ENCODE results near the gene SLC9A9.

Gene SLC9A9

DNA sequence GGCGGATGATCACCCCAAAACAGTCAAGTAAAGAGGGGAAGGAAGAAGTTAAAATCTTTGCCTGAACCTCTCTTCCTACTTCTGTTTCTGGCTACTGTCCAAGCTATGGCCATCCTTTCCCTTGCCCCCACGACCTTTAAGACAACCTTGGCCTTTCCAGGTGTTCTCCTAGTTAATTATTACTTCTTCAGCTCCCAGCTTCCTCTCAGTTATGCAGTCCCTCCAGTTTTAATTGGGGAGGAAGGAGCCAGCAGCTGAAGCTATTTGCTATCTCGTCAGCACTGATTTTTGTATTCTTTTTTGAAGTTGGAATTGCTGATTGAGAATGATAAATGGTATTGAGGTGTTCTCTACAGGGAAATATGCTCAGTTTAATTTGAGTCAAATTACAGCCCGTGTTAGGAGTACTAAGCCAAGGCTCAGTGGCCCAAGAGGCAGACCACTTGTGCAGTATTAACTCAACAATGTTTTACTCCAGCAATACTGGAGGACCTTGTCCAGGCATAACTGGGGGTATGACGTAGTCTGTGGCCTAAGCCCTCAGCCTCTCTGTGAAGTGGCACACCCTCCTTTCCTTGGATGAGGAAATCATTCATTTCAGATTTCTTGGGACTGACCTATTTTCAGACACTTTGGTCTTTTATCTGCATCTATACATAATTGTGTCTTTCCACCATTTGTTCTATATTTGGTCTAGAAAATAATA, 336.9 kb downstream of the SLC9A9 start:
- TF ChIP-seq RARB (CRISPR knock-in tag; IDR thresholded peaks at IDR 0.05), result no peak
- TF ChIP-seq, protein P1, sequence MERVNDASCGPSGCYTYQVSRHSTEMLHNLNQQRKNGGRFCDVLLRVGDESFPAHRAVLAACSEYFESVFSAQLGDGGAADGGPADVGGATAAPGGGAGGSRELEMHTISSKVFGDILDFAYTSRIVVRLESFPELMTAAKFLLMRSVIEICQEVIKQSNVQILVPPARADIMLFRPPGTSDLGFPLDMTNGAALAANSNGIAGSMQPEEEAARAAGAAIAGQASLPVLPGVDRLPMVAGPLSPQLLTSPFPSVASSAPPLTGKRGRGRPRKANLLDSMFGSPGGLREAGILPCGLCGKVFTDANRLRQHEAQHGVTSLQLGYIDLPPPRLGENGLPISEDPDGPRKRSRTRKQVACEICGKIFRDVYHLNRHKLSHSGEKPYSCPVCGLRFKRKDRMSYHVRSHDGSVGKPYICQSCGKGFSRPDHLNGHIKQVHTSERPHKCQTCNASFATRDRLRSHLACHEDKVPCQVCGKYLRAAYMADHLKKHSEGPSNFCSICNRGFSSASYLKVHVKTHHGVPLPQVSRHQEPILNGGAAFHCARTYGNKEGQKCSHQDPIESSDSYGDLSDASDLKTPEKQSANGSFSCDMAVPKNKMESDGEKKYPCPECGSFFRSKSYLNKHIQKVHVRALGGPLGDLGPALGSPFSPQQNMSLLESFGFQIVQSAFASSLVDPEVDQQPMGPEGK (CRISPR knock-in tag; IDR thresholded peaks at IDR 0.05; ENCODE audit: borderline replicate concordance), result no peak
- no peak for TF ChIP-seq ZFP3 (CRISPR knock-in tag; IDR thresholded peaks at IDR 0.05)
- TF ChIP-seq ARNTL (CRISPR knock-in tag; IDR thresholded peaks at IDR 0.05; ENCODE audit: borderline replicate concordance, low read depth), result no peak
- TF ChIP-seq SNAI2 (CRISPR knock-in tag; IDR thresholded peaks at IDR 0.05), result no peak
- no peak for TF ChIP-seq ZFP30 (CRISPR knock-in tag; IDR thresholded peaks at IDR 0.05)
- no peak for TF ChIP-seq ZC3H10 (CRISPR knock-in tag; IDR thresholded peaks at IDR 0.05)
- TF ChIP-seq, protein P2, sequence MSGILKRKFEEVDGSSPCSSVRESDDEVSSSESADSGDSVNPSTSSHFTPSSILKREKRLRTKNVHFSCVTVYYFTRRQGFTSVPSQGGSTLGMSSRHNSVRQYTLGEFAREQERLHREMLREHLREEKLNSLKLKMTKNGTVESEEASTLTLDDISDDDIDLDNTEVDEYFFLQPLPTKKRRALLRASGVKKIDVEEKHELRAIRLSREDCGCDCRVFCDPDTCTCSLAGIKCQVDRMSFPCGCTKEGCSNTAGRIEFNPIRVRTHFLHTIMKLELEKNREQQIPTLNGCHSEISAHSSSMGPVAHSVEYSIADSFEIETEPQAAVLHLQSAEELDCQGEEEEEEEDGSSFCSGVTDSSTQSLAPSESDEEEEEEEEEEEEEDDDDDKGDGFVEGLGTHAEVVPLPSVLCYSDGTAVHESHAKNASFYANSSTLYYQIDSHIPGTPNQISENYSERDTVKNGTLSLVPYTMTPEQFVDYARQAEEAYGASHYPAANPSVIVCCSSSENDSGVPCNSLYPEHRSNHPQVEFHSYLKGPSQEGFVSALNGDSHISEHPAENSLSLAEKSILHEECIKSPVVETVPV (CRISPR knock-in tag; IDR thresholded peaks at IDR 0.05), result no peak
- no peak for TF ChIP-seq OSR1 (CRISPR knock-in tag; IDR thresholded peaks at IDR 0.05)
- TF ChIP-seq, protein P3, sequence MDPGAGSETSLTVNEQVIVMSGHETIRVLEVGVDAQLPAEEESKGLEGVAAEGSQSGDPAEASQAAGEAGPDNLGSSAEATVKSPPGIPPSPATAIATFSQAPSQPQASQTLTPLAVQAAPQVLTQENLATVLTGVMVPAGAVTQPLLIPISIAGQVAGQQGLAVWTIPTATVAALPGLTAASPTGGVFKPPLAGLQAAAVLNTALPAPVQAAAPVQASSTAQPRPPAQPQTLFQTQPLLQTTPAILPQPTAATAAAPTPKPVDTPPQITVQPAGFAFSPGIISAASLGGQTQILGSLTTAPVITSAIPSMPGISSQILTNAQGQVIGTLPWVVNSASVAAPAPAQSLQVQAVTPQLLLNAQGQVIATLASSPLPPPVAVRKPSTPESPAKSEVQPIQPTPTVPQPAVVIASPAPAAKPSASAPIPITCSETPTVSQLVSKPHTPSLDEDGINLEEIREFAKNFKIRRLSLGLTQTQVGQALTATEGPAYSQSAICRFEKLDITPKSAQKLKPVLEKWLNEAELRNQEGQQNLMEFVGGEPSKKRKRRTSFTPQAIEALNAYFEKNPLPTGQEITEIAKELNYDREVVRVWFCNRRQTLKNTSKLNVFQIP (CRISPR knock-in tag; IDR thresholded peaks at IDR 0.05; ENCODE audit: borderline replicate concordance, low read depth), result no peak
- TF ChIP-seq TCF4 (CRISPR knock-in tag; IDR thresholded peaks at IDR 0.05; ENCODE audit: borderline replicate concordance), result no peak
- no peak for TF ChIP-seq PPARA (CRISPR knock-in tag; IDR thresholded peaks at IDR 0.05; ENCODE audit: borderline replicate concordance)
- TF ChIP-seq TOX (CRISPR knock-in tag; IDR thresholded peaks at IDR 0.05; ENCODE audit: borderline replicate concordance), result no peak
- no peak for TF ChIP-seq ZNF565 (CRISPR knock-in tag; conservative IDR thresholded peaks at IDR 0.05; ENCODE audit: low read depth)
- TF ChIP-seq BACH2 (CRISPR knock-in tag; IDR thresholded peaks at IDR 0.05; ENCODE audit: borderline replicate concordance), result no peak
- TF ChIP-seq ZNF70 (CRISPR knock-in tag; IDR thresholded peaks at IDR 0.05), result no peak
- TF ChIP-seq GLIS3 (CRISPR knock-in tag; IDR thresholded peaks at IDR 0.05), result no peak
- no peak for TF ChIP-seq ZNF8 (CRISPR knock-in tag; IDR thresholded peaks at IDR 0.05)

DNA sequence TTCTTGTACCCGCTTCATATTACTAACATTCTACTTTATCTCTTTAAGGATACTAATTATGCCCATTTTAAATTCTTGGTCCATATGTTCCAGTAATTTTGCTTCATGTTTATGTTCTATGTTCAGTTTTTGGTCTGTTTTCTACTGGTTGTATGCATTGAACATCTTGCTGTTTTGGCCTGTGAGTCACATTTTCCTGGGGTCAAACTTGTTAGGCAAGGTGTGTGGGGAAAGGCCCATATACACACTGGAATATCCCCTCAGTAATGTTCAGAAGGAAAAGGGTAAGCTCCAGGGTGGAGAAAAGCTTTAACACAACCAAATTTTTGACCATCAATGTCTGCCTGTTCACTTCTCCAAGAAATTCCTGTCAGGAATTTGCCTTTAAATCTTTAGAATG, 337.7 kb downstream of the SLC9A9 start:
- TF ChIP-seq TOX (CRISPR knock-in tag; IDR thresholded peaks at IDR 0.05; ENCODE audit: borderline replicate concordance) (no peak), ZNF565 (CRISPR knock-in tag; conservative IDR thresholded peaks at IDR 0.05; ENCODE audit: low read depth) (no peak), CSDC2 (CRISPR knock-in tag; IDR thresholded peaks at IDR 0.05) (no peak), ZNF8 (CRISPR knock-in tag; IDR thresholded peaks at IDR 0.05) (no peak), ZC3H10 (CRISPR knock-in tag; IDR thresholded peaks at IDR 0.05) (no peak), ZNF70 (CRISPR knock-in tag; IDR thresholded peaks at IDR 0.05) (no peak), SNAI2 (CRISPR knock-in tag; IDR thresholded peaks at IDR 0.05) (no peak), ZFP3 (CRISPR knock-in tag; IDR thresholded peaks at IDR 0.05) (no peak), ESRRG (CRISPR knock-in tag; IDR thresholded peaks at IDR 0.05) (no peak), ISL1 (CRISPR knock-in tag; IDR thresholded peaks at IDR 0.05) (no peak), ZFP30 (CRISPR knock-in tag; IDR thresholded peaks at IDR 0.05) (no peak), GLIS3 (CRISPR knock-in tag; IDR thresholded peaks at IDR 0.05) (no peak), PPARA (CRISPR knock-in tag; IDR thresholded peaks at IDR 0.05; ENCODE audit: borderline replicate concordance) (no peak)
- TF ChIP-seq, protein P3 (CRISPR knock-in tag; IDR thresholded peaks at IDR 0.05; ENCODE audit: borderline replicate concordance, low read depth), result no peak
- TF ChIP-seq, protein P2 (CRISPR knock-in tag; IDR thresholded peaks at IDR 0.05), result no peak
- TF ChIP-seq, protein P1 (CRISPR knock-in tag; IDR thresholded peaks at IDR 0.05; ENCODE audit: borderline replicate concordance), result no peak
- TF ChIP-seq, protein P4, sequence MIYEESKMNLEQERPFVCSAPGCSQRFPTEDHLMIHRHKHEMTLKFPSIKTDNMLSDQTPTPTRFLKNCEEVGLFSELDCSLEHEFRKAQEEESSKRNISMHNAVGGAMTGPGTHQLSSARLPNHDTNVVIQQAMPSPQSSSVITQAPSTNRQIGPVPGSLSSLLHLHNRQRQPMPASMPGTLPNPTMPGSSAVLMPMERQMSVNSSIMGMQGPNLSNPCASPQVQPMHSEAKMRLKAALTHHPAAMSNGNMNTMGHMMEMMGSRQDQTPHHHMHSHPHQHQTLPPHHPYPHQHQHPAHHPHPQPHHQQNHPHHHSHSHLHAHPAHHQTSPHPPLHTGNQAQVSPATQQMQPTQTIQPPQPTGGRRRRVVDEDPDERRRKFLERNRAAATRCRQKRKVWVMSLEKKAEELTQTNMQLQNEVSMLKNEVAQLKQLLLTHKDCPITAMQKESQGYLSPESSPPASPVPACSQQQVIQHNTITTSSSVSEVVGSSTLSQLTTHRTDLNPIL (CRISPR knock-in tag; IDR thresholded peaks at IDR 0.05; ENCODE audit: low read depth), result no peak
- no peak for ATAC-seq

More for the DNA sequence above, 336.9 kb downstream of the SLC9A9 start:
- ATAC-seq, result no peak
